HepG2 (cell line): ENCODE measurements around the gene SGMS1. TPM values are rescaled to one million over a fixed set of nuclear protein-coding genes. Genes with fewer than 3 reads are reported as not detected.
A peak's percentile ranks its signal among the peaks of the same experiment; 100 is the strongest.

Experiments used
- CSRNP1 ChIP-seq: sonication (generic); formaldehyde crosslinking; IDR thresholded peaks from 2 replicates; pipeline ENCODE4 v1.8.1; 2023; ENCODE audit warnings: mild to moderate bottlenecking, missing genetic modification reagents
- FIP1L1 ChIP-seq: fragments of 200-400 bp; formaldehyde crosslinking; IDR thresholded peaks from 2 replicates; pipeline ENCODE4 v1.6.1; 2018; ENCODE audit warnings: low read depth, mild to moderate bottlenecking, low read length, moderate library complexity, borderline replicate concordance; ENCODE audit not compliant: insufficient read depth
- GPBP1L1 ChIP-seq: sonication (generic); formaldehyde crosslinking; IDR thresholded peaks from 2 replicates; pipeline ENCODE4 v1.5.0; 2020; ENCODE audit warnings: mild to moderate bottlenecking, missing genetic modification reagents
- IKZF4 ChIP-seq: sonication (generic); formaldehyde crosslinking; IDR thresholded peaks from 2 replicates; pipeline ENCODE4 v1.5.1; 2020; ENCODE audit warnings: borderline replicate concordance, mild to moderate bottlenecking, low read depth, missing genetic modification reagents; ENCODE audit errors: not compliant biosample characterization
- JUN ChIP-seq: sonication (generic); formaldehyde crosslinking; IDR thresholded peaks from 2 replicates; pipeline ENCODE4 v1.4.0; 2020; ENCODE audit warnings: mild to moderate bottlenecking, missing genetic modification reagents
- KDM1A ChIP-seq: IDR thresholded peaks from 2 replicates; pipeline ENCODE4 v1.6.1; 2016; ENCODE audit warnings: missing compliant biosample characterization
- KLF11 ChIP-seq: IDR thresholded peaks from 2 replicates; pipeline ENCODE4 v1.6.1; 2016; ENCODE audit warnings: missing compliant biosample characterization
- NCOR1 ChIP-seq: fragments of 200-600 bp; sonication (generic); IDR thresholded peaks from 2 replicates; pipeline ENCODE4 v1.7.0; 2017; ENCODE audit warnings: antibody characterized with exemption, low read length, borderline replicate concordance
- NONO ChIP-seq, 2 experiments: fragments of 450-650 bp in 1 of 2; sonication (generic) in 1 of 2; formaldehyde crosslinking in 1 of 2; IDR thresholded peaks in 1 of 2; conservative IDR thresholded peaks in 1 of 2; 2 replicates each; pipeline versions ENCODE4 v1.6.1 to v1.8.0; 2017 to 2022; ENCODE audit warnings: mild to moderate bottlenecking in 1 of 2, missing genetic modification reagents in 1 of 2, moderate library complexity in 1 of 2
- NR2C2 ChIP-seq: sonication (generic); formaldehyde crosslinking; IDR thresholded peaks from 2 replicates; pipeline ENCODE4 v1.4.0; 2020; ENCODE audit warnings: missing genetic modification reagents, mild to moderate bottlenecking, moderate library complexity, borderline replicate concordance
- PRDM4 ChIP-seq: sonication (generic); formaldehyde crosslinking; IDR thresholded peaks from 2 replicates; pipeline ENCODE4 v1.9.0; 2021; ENCODE audit warnings: missing genetic modification reagents, borderline replicate concordance
- PREB ChIP-seq: sonication (generic); formaldehyde crosslinking; IDR thresholded peaks from 2 replicates; pipeline ENCODE4 v1.4.0; 2020; ENCODE audit warnings: missing genetic modification reagents
- RBM22 ChIP-seq: fragments of 200-400 bp; formaldehyde crosslinking; optimal IDR thresholded peaks from 2 replicates; pipeline ENCODE3; 2017; ENCODE audit warnings: mild to moderate bottlenecking, low read length, moderate library complexity
- SMARCC2 ChIP-seq: fragments of 450-650 bp; IDR thresholded peaks from 2 replicates; pipeline ENCODE4 v1.6.1; 2017; ENCODE audit warnings: antibody characterized with exemption, mild to moderate bottlenecking
- U2AF2 ChIP-seq: fragments of 200-400 bp; formaldehyde crosslinking; IDR thresholded peaks from 2 replicates; pipeline ENCODE4 v1.6.1; 2017; ENCODE audit warnings: low read depth, mild to moderate bottlenecking, low read length
- ZNF263 ChIP-seq: sonication (generic); formaldehyde crosslinking; IDR thresholded peaks from 2 replicates; pipeline ENCODE4 v1.4.0; 2020; ENCODE audit warnings: missing genetic modification reagents
- ZNF317 ChIP-seq: sonication (generic); formaldehyde crosslinking; IDR thresholded peaks from 2 replicates; pipeline ENCODE4 v1.5.0; 2020; ENCODE audit warnings: mild to moderate bottlenecking, missing genetic modification reagents
- ZNF510 ChIP-seq: sonication (generic); formaldehyde crosslinking; IDR thresholded peaks from 2 replicates; pipeline ENCODE4 v1.4.0; 2020; ENCODE audit warnings: low read depth, mild to moderate bottlenecking, missing genetic modification reagents
- ZNF530 ChIP-seq: sonication (generic); formaldehyde crosslinking; IDR thresholded peaks from 2 replicates; pipeline ENCODE4 v1.5.0; 2020; ENCODE audit warnings: low read depth, mild to moderate bottlenecking, missing genetic modification reagents
- ZNF558 ChIP-seq: sonication (generic); formaldehyde crosslinking; IDR thresholded peaks from 2 replicates; pipeline ENCODE4 v1.9.0; 2022; ENCODE audit warnings: mild to moderate bottlenecking, missing genetic modification reagents, borderline replicate concordance
- ZNF670 ChIP-seq: sonication (generic); formaldehyde crosslinking; IDR thresholded peaks from 2 replicates; pipeline ENCODE4 v1.8.0; 2022; ENCODE audit warnings: mild to moderate bottlenecking, missing genetic modification reagents, borderline replicate concordance
- ZNF746 ChIP-seq: sonication (generic); formaldehyde crosslinking; IDR thresholded peaks from 2 replicates; pipeline ENCODE4 v1.8.0; 2022; ENCODE audit warnings: mild to moderate bottlenecking, missing genetic modification reagents
- ZNF83 ChIP-seq: sonication (generic); formaldehyde crosslinking; IDR thresholded peaks from 2 replicates; pipeline ENCODE4 v1.4.0; 2020; ENCODE audit warnings: missing genetic modification reagents, mild to moderate bottlenecking, borderline replicate concordance
- polyA plus RNA-seq, 8 experiments: library from polyadenylated mRNA; depleted of rRNA in 3 of 8; stranded (reverse) in 7 of 8; unstranded in 1 of 8; fragments of >200 nt; fragmentation: Illumina TruSeq in 4 of 8; extraction: Trizol in 4 of 8; gene quantifications; 2 replicates each; pipeline versions ENCODE4 v1.2.1 to v1.2.3, GENCODE V29; 2011 to 2016; ENCODE audit warnings: low read depth in 4 of 8, missing spikeins in 1 of 8, mixed read lengths in 1 of 8; ENCODE audit not compliant: insufficient read depth in 1 of 8
- total RNA-seq, 5 experiments: library from RNA; depleted of rRNA; stranded (reverse); fragments of >200 nt; fragmentation: Illumina TruSeq; extraction: Trizol; gene quantifications; 2 replicates each; pipeline ENCODE4 v1.2.3, GENCODE V29; 2016; ENCODE audit warnings: low read depth in 1 of 5

SGMS1 gene
- total and polyA plus RNA-seq, 2 of the 13 experiments (the other 11 are each of a cell fraction or from before 2014, with no cell fraction given): 6.5 to 15.1 TPM

GRCh38 chr10:50572017-50572491 lies 51.7 kb downstream of the SGMS1 start (continued):
- no peak for TF ChIP-seq GPBP1L1 (CRISPR knock-in tag)
- no peak for TF ChIP-seq PRDM4 (CRISPR knock-in tag)
- TF ChIP-seq PREB (CRISPR knock-in tag): no peak
- TF ChIP-seq ZNF263: no peak
- peak; percentile 83 for TF ChIP-seq ZNF317
- no peak for TF ChIP-seq ZNF530 (CRISPR knock-in tag)
- 0 out of 2 replicates have a peak, but pooled peaks have one; percentile 60 for TF ChIP-seq JUN (CRISPR knock-in tag)
- TF ChIP-seq KLF11 (CRISPR knock-in tag): no peak
- no peak for TF ChIP-seq ZNF83
- no peak for TF ChIP-seq IKZF4
- no peak for TF ChIP-seq ZNF746 (CRISPR knock-in tag)
- TF ChIP-seq U2AF2: no peak
- peak; percentile 56; the same call in 1 of the 2 replicates for TF ChIP-seq SMARCC2
- TF ChIP-seq NONO (IDR thresholded peaks at IDR 0.05): no peak
- TF ChIP-seq NONO (CRISPR knock-in tag; conservative IDR thresholded peaks at IDR 0.05): peak; percentile 68
- no peak for TF ChIP-seq ZNF510 (CRISPR knock-in tag)
- no peak for TF ChIP-seq CSRNP1 (CRISPR knock-in tag)
- TF ChIP-seq FIP1L1: no peak
- no peak for TF ChIP-seq RBM22
- TF ChIP-seq KDM1A (CRISPR knock-in tag): 0 out of 2 replicates have a peak, but pooled peaks have one; percentile 45
- TF ChIP-seq ZNF670 (CRISPR knock-in tag): peak; percentile 43; the same call in 1 of the 2 replicates
- no peak for TF ChIP-seq ZNF558 (CRISPR knock-in tag)
- TF ChIP-seq NR2C2 (CRISPR knock-in tag): peak; percentile 83
- TF ChIP-seq NCOR1: peak; percentile 95
